CD4-positive, alpha-beta T cell treated with Interleukin-4 for 4 hours (primary cell): Measurements from ENCODE around the gene PSMD14.

Source experiments
- DNase-seq: peaks from one replicate; pipeline ENCODE4 v3.0.0-alpha.2; 2020

The PSMD14 gene

GRCh38 chr2:161388146-161388779 is 80.0 kb downstream of the PSMD14 start:
- no peak for DNase-seq

GRCh38 chr2:161391737-161392506 is 83.7 kb downstream of the PSMD14 start:
- no peak for DNase-seq

DNA sequence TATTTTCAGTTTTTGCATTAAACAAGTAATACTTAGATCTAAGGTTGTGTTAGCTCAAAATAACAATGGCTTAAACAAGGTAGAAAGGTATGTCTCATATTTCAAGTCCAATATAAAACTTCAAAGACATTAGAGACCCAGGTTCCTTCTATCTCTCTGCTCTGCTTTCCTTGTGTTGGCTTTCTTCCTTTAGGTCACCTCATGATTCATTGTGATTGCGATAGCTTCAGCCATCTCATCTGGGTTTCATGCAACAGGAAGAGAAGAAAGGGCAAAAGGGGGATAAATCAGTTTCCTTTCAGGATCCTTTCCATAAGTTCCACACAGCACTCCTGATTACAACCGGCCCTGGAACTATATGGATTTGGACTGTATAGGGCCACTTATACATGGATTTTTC is 91.9 kb downstream of the PSMD14 start:
- DNase-seq = no peak

- no peak for DNase-seq
Measured at GRCh38 chr2:161402297-161402696, 94.1 kb downstream of the PSMD14 start.

- DNase-seq = no peak
Measured at GRCh38 chr2:161406316-161406715, 98.1 kb downstream of the PSMD14 start.

GRCh38 chr2:161407597-161407996 is 99.4 kb downstream of the PSMD14 start:
- no peak for DNase-seq

GRCh38 chr2:161409308-161409907 is 101.2 kb downstream of the PSMD14 start:
- no peak for DNase-seq

- no peak for DNase-seq
Measured at GRCh38 chr2:161412346-161412745, 104.1 kb downstream of the PSMD14 start.

- DNase-seq = no peak
Measured at GRCh38 chr2:161414042-161415033, 106.1 kb downstream of the PSMD14 start.

GRCh38 chr2:161415034-161415986 is 107.1 kb downstream of the PSMD14 start:
- DNase-seq = no peak

GRCh38 chr2:161415987-161416707 is 107.9 kb downstream of the PSMD14 start, which contains the start of gene TBR1:
Gene TBR1, plus strand, starts transcription at chr2:161416297. Its CDS starts 114 bp downstream, at chr2:161416411.
- no peak for DNase-seq

- DNase-seq = no peak
Measured at GRCh38 chr2:161416708-161417437, 108.6 kb downstream of the PSMD14 start.

GRCh38 chr2:161417438-161418274 is 109.4 kb downstream of the PSMD14 start:
- no peak for DNase-seq

- DNase-seq = no peak
Measured at GRCh38 chr2:161418275-161418714, 110.1 kb downstream of the PSMD14 start.

DNA sequence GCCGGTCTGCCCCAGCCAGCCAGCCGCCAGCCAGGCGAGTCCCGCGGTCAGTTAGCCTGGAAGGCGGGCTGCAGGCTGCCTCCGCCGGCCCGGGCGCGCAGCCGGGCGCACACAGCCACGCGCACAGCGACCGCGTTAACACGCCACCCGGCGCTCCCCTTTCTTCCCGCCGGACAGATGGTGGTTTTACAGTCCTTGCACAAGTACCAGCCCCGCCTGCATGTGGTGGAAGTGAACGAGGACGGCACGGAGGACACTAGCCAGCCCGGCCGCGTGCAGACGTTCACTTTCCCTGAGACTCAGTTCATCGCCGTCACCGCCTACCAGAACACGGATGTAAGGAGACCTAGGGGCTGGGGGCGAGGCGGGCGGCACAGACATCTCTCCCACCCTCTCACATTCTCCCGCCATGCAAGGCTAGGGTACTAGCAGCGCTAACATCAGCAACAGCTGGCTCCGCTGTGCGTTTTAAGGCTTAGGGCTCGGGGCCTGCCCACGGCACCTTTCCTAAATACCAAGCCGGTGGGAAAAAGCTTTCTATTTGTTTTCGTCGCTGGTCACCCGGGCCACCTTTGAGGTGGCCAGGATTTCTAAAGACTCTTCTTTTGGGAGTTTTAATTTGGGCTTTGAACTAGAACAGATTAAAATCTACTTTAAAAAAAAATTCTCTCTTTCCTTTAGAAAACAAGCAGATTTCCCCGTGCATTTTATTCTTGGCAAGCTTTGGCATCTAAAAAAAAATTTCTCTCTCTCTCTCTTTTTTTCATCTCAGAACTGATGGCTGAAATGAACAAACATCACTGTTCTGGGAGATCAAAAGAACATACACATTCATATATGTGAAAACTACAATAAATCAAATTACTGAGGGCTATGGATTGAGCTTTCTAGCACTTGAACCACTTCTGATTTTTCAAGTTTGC is 110.8 kb downstream of the PSMD14 start:
- DNase-seq = no peak

GRCh38 chr2:161419638-161420190 is 111.5 kb downstream of the PSMD14 start:
- no peak for DNase-seq

DNA sequence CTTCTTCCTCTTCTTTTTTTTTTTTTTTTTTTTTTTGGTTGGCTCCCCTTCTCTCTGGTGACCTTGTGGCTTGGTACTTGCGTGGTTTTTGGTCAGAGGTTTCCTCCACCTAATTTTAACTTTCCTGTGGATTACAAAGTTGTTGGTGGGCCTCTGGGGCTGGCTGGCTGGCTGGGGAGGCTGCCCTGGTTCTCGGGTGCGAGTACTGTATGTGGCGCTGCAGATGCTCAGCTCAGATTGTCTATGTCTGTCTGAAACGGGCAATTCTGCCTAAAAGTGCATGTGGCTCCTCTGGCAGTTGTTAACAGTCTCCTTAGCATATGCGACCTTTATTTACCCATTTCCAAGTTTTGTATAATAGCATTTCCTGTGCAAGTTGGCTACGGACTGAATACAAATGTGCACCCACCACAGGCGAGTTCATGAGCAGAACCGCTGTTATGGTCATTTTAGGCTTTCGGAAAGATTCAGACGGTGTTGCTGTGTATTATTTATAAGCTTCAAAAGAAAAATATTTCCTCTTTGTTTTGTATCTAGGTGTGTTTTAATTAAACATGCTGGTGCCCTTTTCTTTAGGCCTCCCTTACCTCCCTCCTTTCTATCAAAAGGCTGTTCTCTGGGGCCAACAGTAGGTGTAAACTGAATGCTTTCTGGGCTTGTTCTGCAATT is 112.3 kb downstream of the PSMD14 start:
- no peak for DNase-seq
